HG03175 (cell line): Measurements from ENCODE around the gene SUN3.

Source experiments
- ATAC-seq: cut with Tn5 transposase; IDR thresholded peaks from one replicate; pipeline ENCODE4 v1.9.1; 2021; ENCODE audit warnings: mild to moderate bottlenecking, moderate library complexity; ENCODE audit not compliant: unreplicated experiment

Gene SUN3

DNA sequence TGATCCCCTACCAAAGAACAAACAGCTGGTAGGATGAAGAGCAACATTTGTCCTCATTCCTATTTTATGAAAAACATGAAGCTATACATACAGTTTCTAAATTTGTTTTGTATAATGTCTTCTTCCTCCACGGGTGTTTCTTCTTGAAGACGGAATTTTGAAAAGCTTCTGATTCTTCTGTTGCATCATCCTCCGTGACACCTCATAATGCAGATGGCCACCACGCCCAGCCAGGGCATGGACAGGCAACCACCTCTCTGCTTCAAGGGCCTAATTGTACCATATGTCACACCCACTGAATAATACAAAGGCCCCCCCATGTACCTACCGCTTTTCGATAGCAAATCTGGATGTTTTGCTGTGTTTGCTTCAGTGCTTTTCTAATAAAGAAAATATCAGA is at the start of gene SUN3:
Gene SUN3, minus strand, starts transcription at position 170 of the 400 bp plus-strand sequence. Its CDS starts 169 bp downstream, at position 1.
- no peak for ATAC-seq

- ATAC-seq = no peak
Measured at GRCh38 chr7:48078470-48078869, 49.6 kb upstream of the SUN3 start.

GRCh38 chr7:48077423-48077822 is 48.5 kb upstream of the SUN3 start:
- no peak for ATAC-seq

DNA sequence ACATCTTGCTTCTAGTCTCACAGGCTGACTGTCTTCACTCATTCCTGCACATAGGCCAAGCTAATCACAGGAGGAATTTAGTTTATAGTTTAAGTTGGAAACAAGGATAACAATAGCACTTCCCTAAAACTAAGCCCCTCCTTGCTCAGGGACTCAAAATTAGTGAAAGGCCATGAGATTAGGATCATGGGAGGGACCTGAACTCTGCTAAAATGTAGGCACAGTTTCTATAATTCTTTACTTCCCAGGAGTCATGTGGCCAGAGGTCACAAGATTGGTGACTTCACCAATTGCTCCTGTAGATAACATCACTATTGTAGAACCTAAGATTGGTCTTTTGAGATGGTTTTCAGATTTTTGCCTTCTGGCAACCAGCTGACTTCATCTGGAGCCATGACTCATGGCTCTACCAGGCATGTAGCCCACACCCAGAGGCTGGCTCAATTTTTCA is 45.3 kb upstream of the SUN3 start:
- ATAC-seq = no peak

DNA sequence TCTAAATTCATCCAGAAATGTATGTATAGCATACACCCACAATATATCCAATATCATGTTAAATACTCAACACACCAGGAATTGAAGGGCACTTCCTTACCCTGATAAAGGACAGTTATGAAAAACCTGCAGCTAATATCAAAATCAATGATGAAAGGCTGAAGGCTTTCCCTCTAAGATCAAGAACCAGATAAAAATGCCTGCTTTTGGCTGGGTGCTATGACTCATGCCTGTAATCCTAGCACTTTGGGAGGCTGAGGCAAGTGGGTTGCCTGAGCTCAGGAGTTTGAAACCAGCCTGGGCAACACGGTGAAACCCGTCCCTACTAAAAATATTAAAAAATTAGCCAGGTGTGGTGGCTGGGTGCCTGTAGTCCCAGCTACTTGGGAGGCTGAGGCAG is 38.6 kb upstream of the SUN3 start:
- ATAC-seq = no peak

- ATAC-seq = no peak
Measured at GRCh38 chr7:48063985-48064384, 35.1 kb upstream of the SUN3 start.

GRCh38 chr7:48059706-48060105 is 30.8 kb upstream of the SUN3 start:
- no peak for ATAC-seq

DNA sequence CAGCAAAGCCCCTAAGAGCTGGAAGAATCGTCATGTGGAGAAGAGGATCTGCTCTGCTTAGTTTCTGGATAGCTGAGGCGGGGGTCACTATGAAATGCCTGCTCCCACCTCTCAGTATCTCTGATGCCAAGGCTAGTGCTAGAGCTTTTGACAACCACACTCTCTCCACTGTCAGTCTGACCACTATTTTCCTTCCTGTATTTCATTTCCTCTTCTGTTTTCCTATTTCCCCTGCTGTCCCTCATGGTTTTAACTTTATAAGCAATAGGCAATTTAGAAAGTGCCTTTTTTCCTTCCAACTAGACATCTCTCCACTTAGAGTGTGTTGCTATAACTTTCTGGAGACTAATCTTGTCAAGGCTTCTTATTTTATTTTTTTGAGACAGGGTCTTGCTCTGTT is 30.1 kb upstream of the SUN3 start:
- ATAC-seq = no peak

GRCh38 chr7:48053736-48054135 is 24.8 kb upstream of the SUN3 start:
- ATAC-seq = no peak

GRCh38 chr7:48052748-48053147 is 23.8 kb upstream of the SUN3 start:
- ATAC-seq = peak; percentile 67

DNA sequence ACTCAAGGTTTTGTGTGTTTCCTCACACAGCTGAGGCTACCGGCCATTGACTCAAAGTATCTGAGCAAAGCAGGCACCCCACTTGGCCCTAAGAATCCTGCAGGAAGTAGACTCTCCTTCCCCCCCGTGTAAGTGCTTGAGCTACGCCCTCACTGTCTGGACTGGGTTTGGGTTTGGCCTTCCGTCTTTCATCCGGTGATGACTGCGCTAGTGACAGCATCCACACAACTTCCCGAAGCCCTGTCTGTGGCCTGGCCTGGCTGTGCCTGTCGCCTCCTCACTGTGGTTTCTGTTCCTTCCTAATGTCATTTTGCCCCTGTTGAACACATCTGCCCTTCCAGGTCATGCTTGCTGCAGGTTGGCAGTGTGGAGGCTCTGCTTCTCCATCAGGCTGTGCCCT is 20.9 kb upstream of the SUN3 start:
- ATAC-seq = no peak

DNA sequence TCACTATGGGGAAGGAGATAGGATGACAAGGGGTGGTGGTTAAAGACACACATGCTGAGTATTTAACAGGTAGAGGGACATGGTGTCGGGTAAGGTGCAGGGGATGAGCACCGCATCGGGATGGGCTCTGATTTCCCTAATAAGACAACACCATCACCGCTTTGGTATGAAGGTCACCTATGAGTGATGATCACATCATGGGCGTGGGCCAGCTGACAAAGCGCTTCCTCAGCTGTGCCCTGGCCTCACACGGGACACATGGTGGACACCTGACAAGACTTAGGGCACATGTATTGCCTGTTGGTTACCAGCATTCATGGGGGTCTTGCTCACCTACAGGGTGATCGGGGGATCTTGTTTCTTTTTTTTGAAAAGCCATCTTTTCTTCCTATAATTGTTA is 19.2 kb upstream of the SUN3 start:
- no peak for ATAC-seq

GRCh38 chr7:48046458-48046857 is 17.6 kb upstream of the SUN3 start:
- no peak for ATAC-seq

DNA sequence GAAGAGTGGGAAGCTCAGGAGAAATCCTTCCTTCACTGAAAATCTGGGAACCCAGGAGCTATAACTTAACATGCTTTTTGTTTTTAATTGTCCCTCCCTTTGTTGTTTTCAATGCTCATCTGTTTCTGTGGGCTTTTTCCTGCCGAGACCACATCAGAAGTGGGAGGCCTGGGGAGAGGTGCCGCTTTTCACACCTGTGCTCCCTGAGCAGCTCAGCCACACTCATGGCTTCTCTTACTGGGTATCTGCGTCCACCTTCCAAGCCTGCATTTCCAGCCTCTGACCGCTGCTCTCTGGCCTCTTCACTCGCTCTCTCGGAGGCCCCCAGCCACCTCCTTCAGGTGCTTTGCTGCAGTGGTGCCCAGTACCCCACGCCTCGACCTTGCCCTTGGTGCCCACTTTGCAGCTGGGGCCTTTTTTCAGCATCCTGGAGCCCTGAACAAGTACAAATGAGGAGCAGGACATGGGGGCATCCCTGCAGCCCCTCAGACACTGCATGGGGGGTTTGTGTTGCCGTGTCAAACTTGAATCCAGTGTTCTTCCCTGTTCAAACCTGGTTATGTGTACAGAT is 16.4 kb upstream of the SUN3 start:
- ATAC-seq = no peak

DNA sequence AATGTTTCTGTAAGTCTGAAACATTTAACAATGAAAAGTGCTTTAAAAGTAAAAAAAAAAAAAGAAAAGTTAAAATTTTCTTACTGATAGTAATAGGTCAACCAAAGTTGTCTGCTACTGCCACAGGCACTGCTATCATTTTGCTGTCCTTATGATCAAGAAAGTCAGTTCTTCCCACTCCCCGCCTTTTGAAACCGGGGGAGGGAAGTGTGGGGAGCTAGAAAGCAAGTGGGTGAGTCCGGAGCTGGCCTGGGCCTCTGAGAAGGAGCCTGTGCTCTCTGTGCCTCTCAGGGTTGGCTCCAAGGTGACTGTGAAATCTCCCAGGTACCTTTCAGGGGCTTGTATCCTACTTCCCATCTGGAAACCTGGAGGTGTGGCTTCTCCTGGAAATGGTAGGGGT is 13.7 kb upstream of the SUN3 start:
- no peak for ATAC-seq

DNA sequence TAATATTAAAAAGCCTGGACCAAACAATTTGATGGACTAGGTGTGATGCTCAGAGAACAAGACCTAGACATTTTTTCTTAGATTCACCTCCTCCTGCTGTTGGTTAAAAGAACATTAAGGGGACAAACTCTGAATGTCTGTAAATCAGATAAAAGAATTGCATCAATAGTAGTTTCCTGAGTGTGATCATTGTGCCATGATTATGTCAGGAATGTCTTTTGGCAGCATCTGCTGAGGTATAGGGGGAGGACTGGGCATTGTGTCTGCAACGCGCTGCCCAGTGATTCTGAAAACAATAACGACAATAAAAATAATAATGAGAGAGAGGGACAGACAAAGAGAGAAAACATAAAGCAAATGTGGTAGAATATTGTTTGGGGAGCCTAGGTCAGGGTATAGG is 13.3 kb upstream of the SUN3 start:
- no peak for ATAC-seq

- no peak for ATAC-seq
Measured at GRCh38 chr7:48041653-48041970, 12.7 kb upstream of the SUN3 start.

GRCh38 chr7:48040944-48041652 is 12.2 kb upstream of the SUN3 start:
- no peak for ATAC-seq

DNA sequence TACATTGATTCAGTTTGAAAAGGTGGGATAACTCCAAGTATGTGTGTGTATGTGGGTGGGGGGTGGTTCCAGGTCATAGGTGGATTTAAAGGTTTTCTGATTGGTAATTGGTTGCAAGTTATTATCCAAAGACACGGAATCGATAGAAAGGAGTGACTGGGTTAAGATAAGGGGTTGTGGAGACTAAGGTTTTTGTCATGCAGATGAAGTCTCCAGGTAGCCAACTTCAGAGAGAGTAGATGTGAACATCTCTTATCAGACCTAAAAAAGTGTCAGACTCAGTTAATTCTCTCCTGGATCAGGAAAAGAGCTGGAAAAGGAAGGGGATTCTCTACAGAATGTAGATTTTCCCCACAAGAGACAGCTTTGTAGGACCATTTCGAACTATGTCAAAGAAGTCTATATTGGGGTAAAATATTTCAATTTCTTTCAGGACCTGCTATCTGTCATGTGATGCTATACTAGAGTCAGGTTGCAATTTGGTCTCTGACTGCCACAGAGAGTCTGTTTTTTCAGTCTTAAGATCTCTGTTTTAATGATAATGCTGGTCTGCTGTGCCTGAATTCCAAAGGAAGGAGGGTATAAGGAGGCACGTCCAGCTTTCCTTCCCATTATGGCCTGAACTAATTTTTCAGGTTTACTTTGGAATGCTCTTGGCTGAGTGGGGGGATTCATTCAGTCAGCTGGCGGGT is 10.1 kb upstream of the SUN3 start:
- no peak for ATAC-seq

DNA sequence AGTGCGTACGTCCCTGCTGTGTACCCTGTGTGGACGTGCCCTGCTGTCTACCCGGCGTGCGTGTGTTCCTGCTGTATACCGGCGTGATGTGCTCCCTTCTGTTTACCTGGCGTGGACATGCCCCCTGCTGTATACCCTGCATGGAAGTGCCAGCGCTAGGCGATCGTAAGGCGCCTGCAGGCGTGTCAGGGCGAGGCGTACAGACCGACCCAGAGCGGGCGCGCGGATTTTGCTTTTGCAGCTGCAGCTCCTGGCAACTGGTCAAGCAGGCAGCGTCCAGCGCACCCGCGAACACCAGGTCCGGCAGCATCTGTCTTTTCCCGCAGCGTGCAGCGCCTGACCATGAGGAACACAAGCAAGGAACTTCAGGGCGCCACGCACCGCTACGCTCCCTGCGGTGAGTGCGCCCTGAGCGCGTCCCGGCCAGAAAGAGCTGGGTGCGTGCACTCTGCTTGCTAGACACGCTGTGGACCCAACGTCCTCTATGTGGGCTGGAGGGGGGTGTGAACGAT is 7.1 kb upstream of the SUN3 start:
- no peak for ATAC-seq

DNA sequence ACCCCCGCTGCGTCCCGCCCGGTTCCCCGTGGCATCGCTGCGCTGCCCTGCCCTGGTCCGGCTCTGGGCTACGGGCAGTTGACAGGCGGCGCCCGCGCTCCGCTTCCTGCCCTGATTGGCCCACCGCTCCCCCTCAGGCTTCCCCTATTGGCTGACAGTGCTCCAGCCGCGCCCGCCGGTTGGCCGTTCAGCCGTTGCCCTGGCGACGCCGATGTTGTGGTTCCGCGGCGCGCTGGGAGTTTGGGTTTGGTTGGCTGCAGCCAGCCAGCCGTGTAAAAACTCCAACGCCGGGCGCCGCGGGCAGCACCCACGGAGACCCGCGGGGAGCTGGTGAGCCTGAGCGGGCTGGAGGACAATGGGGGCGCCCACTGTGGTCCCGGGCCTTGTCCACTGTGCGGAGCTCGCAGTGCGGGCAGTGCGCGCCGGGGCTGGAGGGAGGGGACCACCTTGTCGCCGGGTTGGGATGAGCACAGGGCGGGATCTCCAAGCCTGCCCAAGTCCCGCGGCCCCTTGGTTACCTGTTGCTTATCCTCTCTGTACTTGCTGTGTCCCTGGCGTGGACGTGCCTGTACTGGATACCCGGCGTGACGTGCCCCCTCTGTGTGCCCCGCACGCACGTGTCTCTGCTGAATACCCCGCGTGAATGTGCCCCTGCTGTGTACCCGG is 6.5 kb upstream of the SUN3 start, which contains the start of gene C7orf57:
Gene C7orf57, plus strand, starts transcription at position 243 of the 666 bp plus-strand sequence. CDS start 766 bp downstream, outside the sequence.
- peak; percentile 99 for ATAC-seq
